Measurements from ENCODE around the gene IL11.
"Not testable (repeated sequence)": the region's sequence is repeated elsewhere in the genome, so short reads cannot be mapped to it uniquely, and the experiment has no call there.

The IL11 gene

GRCh38 chr19:55348317-55349034 is 21.8 kb downstream of the IL11 start:
- DNase-seq, result no peak

- no peak for DNase-seq
These were observed 22.7 kb downstream of the IL11 start for GRCh38 chr19:55347442-55348009.

GRCh38 chr19:55346725-55347441 is 23.4 kb downstream of the IL11 start:
- no peak for DNase-seq

- DNase-seq, result no peak
These were observed 24.2 kb downstream of the IL11 start for GRCh38 chr19:55345818-55346724.

GRCh38 chr19:55345101-55345817 is 25.0 kb downstream of the IL11 start:
- DNase-seq, result no peak

GRCh38 chr19:55344444-55344843 is 25.8 kb downstream of the IL11 start:
- no peak for DNase-seq

- no peak for DNase-seq
These were observed 28.4 kb downstream of the IL11 start for GRCh38 chr19:55341595-55342531.

GRCh38 chr19:55341171-55341588 is 29.1 kb downstream of the IL11 start:
- DNase-seq, result peak; percentile 85

- DNase-seq, result no peak
These were observed 29.5 kb downstream of the IL11 start for GRCh38 chr19:55340784-55341147.

- DNase-seq, result no peak
These were observed 30.1 kb downstream of the IL11 start for GRCh38 chr19:55339889-55340783.

GRCh38 chr19:55339105-55339888 is 31.0 kb downstream of the IL11 start, which contains the start of gene KMT5C:
Gene KMT5C, plus strand, starts transcription at chr19:55339876. Its CDS starts 2,061 bp downstream, at chr19:55341937.
- peak; percentile 100 for DNase-seq

- DNase-seq, result no peak
These were observed 34.2 kb downstream of the IL11 start for GRCh38 chr19:55336101-55336500.

GRCh38 chr19:55333870-55334269 is 36.4 kb downstream of the IL11 start:
- no peak for DNase-seq

GRCh38 chr19:55329791-55330190 is 40.5 kb downstream of the IL11 start:
- DNase-seq, result not testable (repeated sequence)

- not testable (repeated sequence) for DNase-seq
These were observed 41.4 kb downstream of the IL11 start for GRCh38 chr19:55328774-55329318.

GRCh38 chr19:55325172-55325571 is 45.1 kb downstream of the IL11 start, which contains the start of gene TMEM150B:
Gene TMEM150B, minus strand, starts transcription at chr19:55325341. Its CDS starts 4,305 bp downstream, at chr19:55321036.
- no peak for DNase-seq

GRCh38 chr19:55324662-55325061 is 45.6 kb downstream of the IL11 start:
- no peak for DNase-seq

- no peak for DNase-seq
These were observed 47.9 kb downstream of the IL11 start for GRCh38 chr19:55322204-55322885.

Data from activated effector memory CD4-positive, alpha-beta T cell treated with anti-CD3 and anti-CD28 coated beads, Interleukin-2, amount 50 U/mL, for 16 hours (primary cell).